ENCODE data around the gene KCNN4. TPM values are rescaled to one million over a fixed set of nuclear protein-coding genes. Genes with fewer than 3 reads are reported as not detected.

KCNN4 gene
- total and polyA plus RNA-seq, 2 experiments from 2014 or later = 0.86 to 3.2 TPM

GRCh38 chr19:43748205-43748594 lies 32.6 kb downstream of the KCNN4 start:
- Histone ChIP-seq H3K4me2 (no peak overlapping the region), H2AFZ (no peak overlapping the region), H3K4me1 (ENCODE audit: insufficient read depth) (no peaks in the 10 kb centered on the region), H3F3A (replicated peaks; ENCODE audit: low read depth) (no peaks in the 10 kb centered on the region), H3K27me3 (ENCODE audit: insufficient read depth) (no peaks in the 10 kb centered on the region), H3K79me2 (replicated peaks; ENCODE audit: insufficient read depth) (peaks cover 11% of the 10 kb centered on the region), H4K20me1 (replicated peaks; ENCODE audit: insufficient read depth) (no peaks in the 10 kb centered on the region; the same call in 1 of the 2 replicates), H3K36me3 (ENCODE audit: insufficient read depth) (peaks cover 6% of the 10 kb centered on the region; the same call in 1 of the 2 replicates), H3K9me2 (ENCODE audit: insufficient read depth) (no peaks in the 10 kb centered on the region), H3K4me3 (no peak overlapping the region), H3K27ac (ENCODE audit: low read depth) (no peak overlapping the region)
- Mint-ChIP-seq H3K27ac (no peak overlapping the region), H3K4me3 (no peak overlapping the region), H3K4me1 (peaks cover 4% of the 10 kb centered on the region; the same call in 2 of the 3 replicates), H3K36me3 (ENCODE audit: low read depth) (peaks cover 67% of the 10 kb centered on the region), H3K27me3 (ENCODE audit: insufficient read depth, low read depth, poor library complexity) (peaks cover 8% of the 10 kb centered on the region), H3K9me3 (no peaks in the 10 kb centered on the region)
- DNase-seq (ENCODE audit: low spot score) (no peak), ATAC-seq (no peak)
- no peak for TF ChIP-seq ZNF331 (CRISPR knock-in tag; IDR thresholded peaks at IDR 0.05; ENCODE audit: low read depth)
- TF ChIP-seq EZH2 (IDR thresholded peaks at IDR 0.05; ENCODE audit: low read depth, unreplicated experiment) = no peak
- TF ChIP-seq STAT1 (IDR thresholded peaks at IDR 0.05; ENCODE audit: unreplicated experiment) = no peak
- TF ChIP-seq CTCF (conservative IDR thresholded peaks at IDR 0.05; ENCODE audit: low read depth in 2 of 2) = no peak
- no peak for TF ChIP-seq POLR2AphosphoS5 (IDR thresholded peaks at IDR 0.05; ENCODE audit: low read depth)
- no peak for TF ChIP-seq ZNF462 (CRISPR knock-in tag; IDR thresholded peaks at IDR 0.05)
- no peak for TF ChIP-seq JUNB (IDR thresholded peaks at IDR 0.05; ENCODE audit: unreplicated experiment)
- TF ChIP-seq NANOG (IDR thresholded peaks at IDR 0.05; ENCODE audit: borderline replicate concordance) = no peak
- TF ChIP-seq REST (IDR thresholded peaks at IDR 0.05; ENCODE audit: unreplicated experiment) = no peak
